ENCODE data around the gene CHPF.

Gene CHPF

GRCh38 chr2:219520079-219520478 lies 23.5 kb downstream of the CHPF start:
- TF ChIP-seq ZNF274 (IDR thresholded peaks at IDR 0.05; ENCODE audit: low read depth, low read length) (no peak), YY1 (IDR thresholded peaks at IDR 0.05; ENCODE audit: insufficient read depth, insufficient read length) (no peak), SUZ12 (IDR thresholded peaks at IDR 0.05; ENCODE audit: extremely low read depth, insufficient read depth, insufficient read length) (no peak)
- H3K9me3 ChIP-seq (ENCODE audit: insufficient read depth, low read length) = no peaks in the 10 kb centered on the region
- H3K9ac ChIP-seq (ENCODE audit: insufficient read length, low read depth) = no peak overlapping the region
- no peak overlapping the region for H3K4me3 ChIP-seq (ENCODE audit: insufficient read length, low read depth)
- no peaks in the 10 kb centered on the region for H3K36me3 ChIP-seq (ENCODE audit: insufficient read depth, insufficient read length, low read length)
- no peak for DNase-seq (ENCODE audit: low read depth, low spot score)
- H3K4me1 ChIP-seq (ENCODE audit: insufficient read depth, insufficient read length) = peaks cover 13% of the 10 kb centered on the region
- peaks cover 40% of the 10 kb centered on the region for H3K27me3 ChIP-seq (ENCODE audit: insufficient read depth, insufficient read length)

- no peak for DNase-seq (ENCODE audit: low read depth, low spot score)
- Histone ChIP-seq H3K36me3 (ENCODE audit: insufficient read depth, insufficient read length, low read length) (no peaks in the 10 kb centered on the region), H3K9me3 (ENCODE audit: insufficient read depth, low read length) (no peaks in the 10 kb centered on the region), H3K4me3 (ENCODE audit: insufficient read length, low read depth) (no peak overlapping the region), H3K27me3 (ENCODE audit: insufficient read depth, insufficient read length) (peaks cover 41% of the 10 kb centered on the region), H3K9ac (ENCODE audit: insufficient read length, low read depth) (no peak overlapping the region), H3K4me1 (ENCODE audit: insufficient read depth, insufficient read length) (peaks cover 13% of the 10 kb centered on the region)
- no peak for TF ChIP-seq ZNF274 (IDR thresholded peaks at IDR 0.05; ENCODE audit: low read depth, low read length)
- no peak for TF ChIP-seq YY1 (IDR thresholded peaks at IDR 0.05; ENCODE audit: insufficient read depth, insufficient read length)
These were observed 24.1 kb downstream of the CHPF start for GRCh38 chr2:219519526-219519916.

- H3K4me1 ChIP-seq (ENCODE audit: insufficient read depth, insufficient read length) = peaks cover 16% of the 10 kb centered on the region
- no peaks in the 10 kb centered on the region for H3K9me3 ChIP-seq (ENCODE audit: insufficient read depth, low read length)
- H3K9ac ChIP-seq (ENCODE audit: insufficient read length, low read depth) = no peak overlapping the region
- no peak for DNase-seq (ENCODE audit: low read depth, low spot score)
- TF ChIP-seq YY1 (IDR thresholded peaks at IDR 0.05; ENCODE audit: insufficient read depth, insufficient read length) (no peak), SUZ12 (IDR thresholded peaks at IDR 0.05; ENCODE audit: extremely low read depth, insufficient read depth, insufficient read length) (no peak), ZNF274 (IDR thresholded peaks at IDR 0.05; ENCODE audit: low read depth, low read length) (no peak)
- no peak overlapping the region for H3K4me3 ChIP-seq (ENCODE audit: insufficient read length, low read depth)
- H3K36me3 ChIP-seq (ENCODE audit: insufficient read depth, insufficient read length, low read length) = no peaks in the 10 kb centered on the region
- H3K27me3 ChIP-seq (ENCODE audit: insufficient read depth, insufficient read length) = peaks cover 55% of the 10 kb centered on the region
These were observed 25.4 kb downstream of the CHPF start for GRCh38 chr2:219517954-219518778.

- H3K27me3 ChIP-seq (ENCODE audit: insufficient read depth, insufficient read length) = peaks cover 68% of the 10 kb centered on the region
- peaks cover 26% of the 10 kb centered on the region for H3K4me1 ChIP-seq (ENCODE audit: insufficient read depth, insufficient read length)
- no peaks in the 10 kb centered on the region for H3K9me3 ChIP-seq (ENCODE audit: insufficient read depth, low read length)
- no peak overlapping the region for H3K4me3 ChIP-seq (ENCODE audit: insufficient read length, low read depth)
- H3K36me3 ChIP-seq (ENCODE audit: insufficient read depth, insufficient read length, low read length) = no peaks in the 10 kb centered on the region
- TF ChIP-seq SUZ12 (IDR thresholded peaks at IDR 0.05; ENCODE audit: extremely low read depth, insufficient read depth, insufficient read length) (no peak), YY1 (IDR thresholded peaks at IDR 0.05; ENCODE audit: insufficient read depth, insufficient read length) (no peak)
- no peak overlapping the region for H3K9ac ChIP-seq (ENCODE audit: insufficient read length, low read depth)
- DNase-seq (ENCODE audit: low read depth, low spot score) = no peak
These were observed 26.7 kb downstream of the CHPF start for GRCh38 chr2:219516888-219517287.

GRCh38 chr2:219515874-219516629 lies 27.6 kb downstream of the CHPF start:
- Histone ChIP-seq H3K9me3 (ENCODE audit: insufficient read depth, low read length) (no peaks in the 10 kb centered on the region), H3K27me3 (ENCODE audit: insufficient read depth, insufficient read length) (peaks cover 70% of the 10 kb centered on the region), H3K4me3 (ENCODE audit: insufficient read length, low read depth) (no peak overlapping the region), H3K36me3 (ENCODE audit: insufficient read depth, insufficient read length, low read length) (no peaks in the 10 kb centered on the region), H3K4me1 (ENCODE audit: insufficient read depth, insufficient read length) (peaks cover 28% of the 10 kb centered on the region), H3K9ac (ENCODE audit: insufficient read length, low read depth) (no peak overlapping the region)
- no peak for DNase-seq (ENCODE audit: low read depth, low spot score)
- TF ChIP-seq SUZ12 (IDR thresholded peaks at IDR 0.05; ENCODE audit: extremely low read depth, insufficient read depth, insufficient read length) = no peak
- TF ChIP-seq YY1 (IDR thresholded peaks at IDR 0.05; ENCODE audit: insufficient read depth, insufficient read length) = no peak
- no peak for TF ChIP-seq ZNF274 (IDR thresholded peaks at IDR 0.05; ENCODE audit: low read depth, low read length)

- no peak for TF ChIP-seq YY1 (IDR thresholded peaks at IDR 0.05; ENCODE audit: insufficient read depth, insufficient read length)
- no peak for TF ChIP-seq SUZ12 (IDR thresholded peaks at IDR 0.05; ENCODE audit: extremely low read depth, insufficient read depth, insufficient read length)
- no peak for TF ChIP-seq ZNF274 (IDR thresholded peaks at IDR 0.05; ENCODE audit: low read depth, low read length)
- no peak overlapping the region for H3K9ac ChIP-seq (ENCODE audit: insufficient read length, low read depth)
- no peaks in the 10 kb centered on the region for H3K36me3 ChIP-seq (ENCODE audit: insufficient read depth, insufficient read length, low read length)
- peaks cover 70% of the 10 kb centered on the region for H3K27me3 ChIP-seq (ENCODE audit: insufficient read depth, insufficient read length)
- no peak overlapping the region for H3K4me3 ChIP-seq (ENCODE audit: insufficient read length, low read depth)
- no peak for DNase-seq (ENCODE audit: low read depth, low spot score)
- H3K9me3 ChIP-seq (ENCODE audit: insufficient read depth, low read length) = no peaks in the 10 kb centered on the region
- H3K4me1 ChIP-seq (ENCODE audit: insufficient read depth, insufficient read length) = peaks cover 26% of the 10 kb centered on the region
These were observed 28.8 kb downstream of the CHPF start for GRCh38 chr2:219514836-219515235.

- H3K4me3 ChIP-seq (ENCODE audit: insufficient read length, low read depth) = peak within 1 kb of the TSS; percentile 2
- DNase-seq (ENCODE audit: low read depth, low spot score) = no peak
- H3K27me3 ChIP-seq (ENCODE audit: insufficient read depth, insufficient read length) = peaks cover 70% of the 10 kb centered on the region
- no peak for TF ChIP-seq SUZ12 (IDR thresholded peaks at IDR 0.05; ENCODE audit: extremely low read depth, insufficient read depth, insufficient read length)
- no peak for TF ChIP-seq ZNF274 (IDR thresholded peaks at IDR 0.05; ENCODE audit: low read depth, low read length)
- no peak for TF ChIP-seq YY1 (IDR thresholded peaks at IDR 0.05; ENCODE audit: insufficient read depth, insufficient read length)
- peaks cover 26% of the 10 kb centered on the region for H3K4me1 ChIP-seq (ENCODE audit: insufficient read depth, insufficient read length)
- no peaks in the 10 kb centered on the region for H3K36me3 ChIP-seq (ENCODE audit: insufficient read depth, insufficient read length, low read length)
- peak within 1 kb of the TSS; percentile 51 for H3K9ac ChIP-seq (ENCODE audit: insufficient read length, low read depth)
- no peaks in the 10 kb centered on the region for H3K9me3 ChIP-seq (ENCODE audit: insufficient read depth, low read length)
These were observed 29.3 kb downstream of the CHPF start, which contains the start of gene ASIC4 for GRCh38 chr2:219514196-219514761. ASIC4 (plus strand) TSS chr2:219514482; CDS start chr2:219514725, 243 bp downstream.
